ENCODE measurements around the gene SERPINB7. TPM values are rescaled to one million over a fixed set of nuclear protein-coding genes. Genes with fewer than 3 reads are reported as not detected.

Gene SERPINB7, protein sequence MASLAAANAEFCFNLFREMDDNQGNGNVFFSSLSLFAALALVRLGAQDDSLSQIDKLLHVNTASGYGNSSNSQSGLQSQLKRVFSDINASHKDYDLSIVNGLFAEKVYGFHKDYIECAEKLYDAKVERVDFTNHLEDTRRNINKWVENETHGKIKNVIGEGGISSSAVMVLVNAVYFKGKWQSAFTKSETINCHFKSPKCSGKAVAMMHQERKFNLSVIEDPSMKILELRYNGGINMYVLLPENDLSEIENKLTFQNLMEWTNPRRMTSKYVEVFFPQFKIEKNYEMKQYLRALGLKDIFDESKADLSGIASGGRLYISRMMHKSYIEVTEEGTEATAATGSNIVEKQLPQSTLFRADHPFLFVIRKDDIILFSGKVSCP
- total RNA-seq: 0.79 and 15.1 TPM in 2 replicates

GRCh38 chr18:63775166-63775730, at the start of gene SERPINB7:
Gene SERPINB7 (plus strand): TSS chr18:63775418. CDS start chr18:63782373, 6,955 bp downstream.

Other genes starting within 250 kb of the SERPINB7 start
- not detected in 2 replicates for gene SERPINB12, start 233.0 kb upstream of the SERPINB7 start, total RNA-seq
- gene SERPINB13, start 188.1 kb upstream of the SERPINB7 start, total RNA-seq: not detected in 2 replicates
- gene SERPINB4, start 131.2 kb upstream of the SERPINB7 start, total RNA-seq: not detected in 2 replicates
- gene SERPINB3, start 113.5 kb upstream of the SERPINB7 start, total RNA-seq: not detected in 2 replicates
- gene SERPINB11, start 72.5 kb upstream of the SERPINB7 start, total RNA-seq: not detected in 2 replicates
- 0.98 and 4.7 TPM in 2 replicates for gene SERPINB2, start 112.3 kb downstream of the SERPINB7 start, total RNA-seq
- gene SERPINB10, start 132.5 kb downstream of the SERPINB7 start, total RNA-seq: not detected in 2 replicates
- gene HMSD, start 173.9 kb downstream of the SERPINB7 start, total RNA-seq: not detected in 2 replicates
- gene SERPINB8, start 194.7 kb downstream of the SERPINB7 start, total RNA-seq: 3.8 and 4.7 TPM in 2 replicates

Data from placental epithelial cell (primary cell).